ENCODE data around the gene PKIB.

Gene PKIB

DNA sequence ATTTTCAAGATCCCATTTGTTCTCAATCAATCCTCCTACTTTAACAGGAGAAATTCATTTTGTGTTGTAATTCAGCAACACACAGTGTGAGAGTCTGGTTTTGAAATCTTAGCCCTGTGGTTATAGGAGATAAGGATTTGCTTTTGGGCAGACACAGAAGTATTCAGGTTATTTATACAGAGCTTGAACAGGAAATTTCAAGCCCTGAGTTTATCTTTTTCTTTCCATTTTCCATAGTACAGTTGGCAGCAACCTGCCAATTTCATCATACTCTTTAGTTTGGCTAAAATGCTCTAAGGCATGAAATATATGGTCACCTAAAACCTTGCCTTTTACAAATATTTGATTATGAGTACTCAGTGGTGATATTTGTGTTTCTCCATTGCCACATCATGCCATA, 41.4 kb downstream of the PKIB start:
- TF ChIP-seq Cebpa-rat (IDR thresholded peaks at IDR 0.05), result no peak
- no peaks in the 10 kb centered on the region for H4K20me1 ChIP-seq
- H3K27ac ChIP-seq, result no peak overlapping the region
- H3K4me1 ChIP-seq, result no peaks in the 10 kb centered on the region
- no peaks in the 10 kb centered on the region for H3K27me3 ChIP-seq
- no peak overlapping the region for H3K4me2 ChIP-seq
- H3K9ac ChIP-seq, result no peak overlapping the region
- no peaks in the 10 kb centered on the region for H3K36me3 ChIP-seq
- no peaks in the 10 kb centered on the region for H3K9me3 ChIP-seq (replicated peaks in 1 of 11)
- no peak overlapping the region for H3K4me3 ChIP-seq

DNA sequence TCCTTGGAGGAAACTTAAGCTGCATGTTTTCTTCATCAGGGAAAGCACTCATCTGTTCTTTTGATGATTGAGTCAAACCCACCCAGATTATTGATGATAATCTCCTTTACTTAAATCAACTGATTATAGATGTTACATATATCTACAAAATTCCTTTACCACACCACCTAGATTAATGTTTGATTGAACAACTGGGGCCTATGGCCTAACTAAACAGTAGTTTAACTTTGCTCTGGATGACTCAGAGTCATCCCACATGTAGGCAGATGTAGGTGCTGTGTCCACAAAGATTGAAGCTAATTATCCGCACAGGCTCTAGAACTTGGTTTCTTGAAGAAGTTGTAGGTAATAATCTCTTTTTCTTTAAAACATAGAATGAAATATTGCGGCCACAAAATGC, 42.2 kb downstream of the PKIB start:
- Histone ChIP-seq H3K27me3 (no peaks in the 10 kb centered on the region), H3K9ac (no peak overlapping the region), H3K4me3 (no peak overlapping the region), H3K27ac (no peak overlapping the region), H3K9me3 (replicated peaks in 1 of 11) (no peaks in the 10 kb centered on the region), H3K4me1 (no peaks in the 10 kb centered on the region), H4K20me1 (no peaks in the 10 kb centered on the region), H3K4me2 (no peak overlapping the region), H3K36me3 (no peaks in the 10 kb centered on the region)
- no peak for TF ChIP-seq Cebpa-rat (IDR thresholded peaks at IDR 0.05)

DNA sequence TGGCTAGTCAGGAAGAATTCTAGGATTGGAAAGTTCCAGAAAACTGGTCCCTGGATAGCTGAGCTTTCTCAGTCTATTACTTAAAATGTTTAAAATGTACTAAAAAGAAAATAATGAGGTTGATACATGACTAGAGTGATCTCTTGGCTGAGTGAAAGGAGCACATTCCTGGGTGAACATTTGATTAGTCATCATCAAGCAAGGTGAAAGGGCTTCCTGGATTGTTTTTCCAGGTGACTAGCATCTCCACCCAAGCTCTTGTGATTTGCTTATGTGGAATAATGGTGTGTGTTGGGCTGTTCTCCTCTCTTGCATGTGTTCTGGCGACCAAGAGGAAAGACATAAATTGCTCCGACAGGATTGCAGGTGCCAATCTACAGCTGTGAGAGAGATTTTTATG, 42.9 kb downstream of the PKIB start:
- no peaks in the 10 kb centered on the region for H3K27me3 ChIP-seq

DNA sequence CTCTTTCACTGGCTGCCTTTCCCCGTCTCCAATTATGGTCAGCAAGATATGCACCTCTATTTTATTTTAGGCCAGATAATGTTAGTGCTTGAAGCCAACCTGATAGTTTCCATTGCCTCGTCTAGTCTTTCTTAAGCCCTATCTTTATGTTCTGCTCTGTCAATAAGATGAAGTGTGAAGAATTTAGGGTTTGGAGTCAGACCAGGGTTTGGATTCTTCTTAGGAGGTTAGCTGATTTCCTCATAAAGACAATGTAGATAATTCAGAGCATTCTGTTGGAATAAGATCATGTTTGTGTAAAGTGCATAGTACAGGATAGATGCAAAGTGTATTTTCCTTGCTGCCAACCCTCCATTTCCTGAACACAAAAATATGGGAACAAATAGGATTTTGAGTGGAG, 43.8 kb downstream of the PKIB start:
- Histone ChIP-seq H3K9ac (no peak overlapping the region), H3K36me3 (no peaks in the 10 kb centered on the region), H3K9me3 (replicated peaks in 1 of 11) (no peaks in the 10 kb centered on the region), H3K4me3 (no peak overlapping the region), H3K27ac (no peak overlapping the region), H3K27me3 (no peaks in the 10 kb centered on the region), H3K4me1 (no peaks in the 10 kb centered on the region), H4K20me1 (no peaks in the 10 kb centered on the region), H3K4me2 (no peak overlapping the region)
- TF ChIP-seq Cebpa-rat (IDR thresholded peaks at IDR 0.05), result no peak

More for the DNA sequence above, 42.9 kb downstream of the PKIB start:
- no peak overlapping the region for H3K4me2 ChIP-seq
- H3K9ac ChIP-seq, result no peak overlapping the region
- TF ChIP-seq Cebpa-rat (IDR thresholded peaks at IDR 0.05), result no peak
- H3K4me1 ChIP-seq, result no peaks in the 10 kb centered on the region
- no peaks in the 10 kb centered on the region for H3K9me3 ChIP-seq (replicated peaks in 1 of 11)
- no peaks in the 10 kb centered on the region for H4K20me1 ChIP-seq
- H3K27ac ChIP-seq, result no peak overlapping the region
- H3K4me3 ChIP-seq, result no peak overlapping the region
- no peaks in the 10 kb centered on the region for H3K36me3 ChIP-seq

DNA sequence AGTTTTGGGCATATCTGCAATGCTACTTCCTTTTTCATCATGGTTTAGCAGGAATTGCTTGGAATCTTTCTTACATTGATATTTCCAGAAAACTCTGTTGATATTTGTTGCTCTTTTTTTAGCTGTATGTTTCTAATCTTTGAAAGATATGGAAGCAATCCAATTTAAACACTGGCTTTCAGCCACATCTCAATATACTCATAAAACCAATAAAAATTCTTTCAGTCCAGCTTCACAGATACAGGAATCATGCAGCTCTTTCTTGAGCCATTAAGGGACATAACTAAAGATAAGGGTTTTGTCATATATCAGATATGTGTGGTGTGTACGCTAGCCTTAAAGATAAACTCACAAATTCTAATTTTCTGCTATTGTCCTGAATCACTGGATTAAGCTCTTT, 47.4 kb downstream of the PKIB start:
- no peak overlapping the region for H3K9ac ChIP-seq
- no peak for TF ChIP-seq Cebpa-rat (IDR thresholded peaks at IDR 0.05)
- no peak overlapping the region for H3K4me3 ChIP-seq
- H3K27ac ChIP-seq, result no peak overlapping the region
- H3K4me2 ChIP-seq, result no peak overlapping the region
- H3K9me3 ChIP-seq (replicated peaks in 1 of 11), result no peaks in the 10 kb centered on the region
- no peaks in the 10 kb centered on the region for H3K4me1 ChIP-seq
- H3K36me3 ChIP-seq, result no peaks in the 10 kb centered on the region
- no peaks in the 10 kb centered on the region for H4K20me1 ChIP-seq
- H3K27me3 ChIP-seq, result no peaks in the 10 kb centered on the region

DNA sequence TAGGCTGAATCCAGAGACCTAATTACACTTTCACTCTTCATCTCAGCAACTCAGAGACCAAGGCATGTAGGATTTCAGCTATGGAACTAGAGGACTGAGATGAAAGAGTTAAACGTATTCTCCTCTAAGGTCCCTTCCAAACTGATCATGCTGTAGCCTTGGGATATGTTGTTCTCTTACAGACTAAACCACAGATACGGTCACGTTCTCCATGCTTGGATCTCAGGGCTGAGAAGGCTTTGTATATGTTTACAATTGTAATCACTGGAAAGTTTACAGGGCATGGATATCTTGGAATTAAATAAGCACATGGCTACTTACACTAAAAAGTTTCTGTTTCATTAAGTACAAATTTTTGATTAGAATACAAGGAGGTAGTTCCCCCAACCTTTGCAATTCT, 50.1 kb downstream of the PKIB start:
- Histone ChIP-seq H4K20me1 (no peaks in the 10 kb centered on the region), H3K4me3 (no peak overlapping the region), H3K4me1 (no peaks in the 10 kb centered on the region), H3K27me3 (no peaks in the 10 kb centered on the region), H3K9me3 (replicated peaks in 1 of 11) (no peaks in the 10 kb centered on the region), H3K36me3 (no peaks in the 10 kb centered on the region), H3K4me2 (no peak overlapping the region), H3K9ac (no peak overlapping the region), H3K27ac (no peak overlapping the region)
- TF ChIP-seq Cebpa-rat (IDR thresholded peaks at IDR 0.05), result no peak

DNA sequence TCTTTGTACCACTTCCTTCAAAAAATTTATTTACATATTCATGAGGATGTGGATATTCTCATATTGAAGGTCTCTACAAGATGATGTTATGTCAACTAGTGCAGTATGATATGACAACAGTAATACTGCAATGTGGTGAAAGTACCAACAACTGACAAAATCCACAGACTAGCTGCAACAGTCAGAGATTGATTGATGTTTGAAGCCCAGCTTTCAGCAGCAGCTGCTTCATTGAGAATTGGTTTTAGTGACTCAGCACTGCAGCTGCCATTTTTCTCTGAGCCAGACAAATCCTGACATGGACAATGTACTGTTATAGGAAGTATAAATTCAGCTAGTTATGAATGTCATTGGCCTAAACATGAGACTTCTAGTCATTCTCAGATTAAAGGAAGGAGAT, 53.8 kb downstream of the PKIB start:
- TF ChIP-seq Cebpa-rat (IDR thresholded peaks at IDR 0.05), result no peak
- no peaks in the 10 kb centered on the region for H3K36me3 ChIP-seq
- no peak overlapping the region for H3K27ac ChIP-seq
- no peaks in the 10 kb centered on the region for H3K4me1 ChIP-seq
- H3K27me3 ChIP-seq, result no peaks in the 10 kb centered on the region
- H3K9ac ChIP-seq, result no peak overlapping the region
- no peaks in the 10 kb centered on the region for H3K9me3 ChIP-seq (replicated peaks in 1 of 11)
- no peaks in the 10 kb centered on the region for H4K20me1 ChIP-seq
- H3K4me3 ChIP-seq, result no peak overlapping the region
- no peak overlapping the region for H3K4me2 ChIP-seq

DNA sequence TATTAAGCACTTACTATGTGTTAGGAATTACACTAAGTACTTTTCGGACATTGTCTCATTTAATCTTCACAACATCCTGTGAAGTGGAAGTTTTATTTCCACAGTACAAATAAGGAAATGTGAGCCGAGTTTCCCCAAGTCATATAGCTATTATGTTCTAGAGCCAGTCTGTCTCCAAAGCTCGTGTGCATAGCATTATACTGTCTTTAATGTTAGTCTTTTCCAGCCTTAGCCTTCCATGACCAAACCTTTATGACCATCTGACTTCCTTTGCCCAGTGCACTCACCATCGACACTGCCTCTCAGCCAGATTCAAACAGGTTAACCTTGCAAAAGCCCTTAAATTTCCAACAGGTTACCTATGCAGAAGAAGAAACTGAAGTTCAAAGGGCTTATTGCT, 55.7 kb downstream of the PKIB start:
- TF ChIP-seq Cebpa-rat (IDR thresholded peaks at IDR 0.05), result no peak
- H3K9me3 ChIP-seq (replicated peaks in 1 of 11), result no peaks in the 10 kb centered on the region
- H3K4me1 ChIP-seq, result no peaks in the 10 kb centered on the region
- no peaks in the 10 kb centered on the region for H3K27me3 ChIP-seq
- no peak overlapping the region for H3K27ac ChIP-seq
- no peak overlapping the region for H3K4me2 ChIP-seq
- no peaks in the 10 kb centered on the region for H4K20me1 ChIP-seq
- H3K9ac ChIP-seq, result no peak overlapping the region
- H3K36me3 ChIP-seq, result no peaks in the 10 kb centered on the region
- H3K4me3 ChIP-seq, result no peak overlapping the region

DNA sequence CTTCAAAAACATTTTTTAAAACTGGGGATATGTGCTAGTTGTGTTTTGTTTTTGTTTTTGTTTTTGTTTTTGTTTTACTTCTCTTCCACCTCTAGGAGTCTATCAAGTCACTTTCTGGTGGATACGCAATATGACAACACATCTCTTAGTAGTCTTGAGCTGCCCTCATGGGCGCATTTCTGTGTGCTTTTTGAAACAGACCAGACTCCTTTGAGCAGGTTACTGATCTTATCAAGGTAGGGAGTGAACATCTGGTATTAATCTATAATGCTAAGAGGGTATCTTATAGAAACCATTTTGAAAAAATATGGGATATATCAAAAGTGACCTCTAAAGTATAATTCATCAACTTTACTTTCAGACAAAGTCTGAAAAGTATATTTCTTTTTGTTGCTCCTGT, 56.2 kb downstream of the PKIB start:
- Histone ChIP-seq H3K36me3 (no peaks in the 10 kb centered on the region), H3K4me2 (no peak overlapping the region), H3K9ac (no peak overlapping the region), H3K4me1 (no peaks in the 10 kb centered on the region), H3K4me3 (no peak overlapping the region), H3K9me3 (replicated peaks in 1 of 11) (no peaks in the 10 kb centered on the region), H3K27ac (no peak overlapping the region), H3K27me3 (no peaks in the 10 kb centered on the region), H4K20me1 (no peaks in the 10 kb centered on the region)
- no peak for TF ChIP-seq Cebpa-rat (IDR thresholded peaks at IDR 0.05)

DNA sequence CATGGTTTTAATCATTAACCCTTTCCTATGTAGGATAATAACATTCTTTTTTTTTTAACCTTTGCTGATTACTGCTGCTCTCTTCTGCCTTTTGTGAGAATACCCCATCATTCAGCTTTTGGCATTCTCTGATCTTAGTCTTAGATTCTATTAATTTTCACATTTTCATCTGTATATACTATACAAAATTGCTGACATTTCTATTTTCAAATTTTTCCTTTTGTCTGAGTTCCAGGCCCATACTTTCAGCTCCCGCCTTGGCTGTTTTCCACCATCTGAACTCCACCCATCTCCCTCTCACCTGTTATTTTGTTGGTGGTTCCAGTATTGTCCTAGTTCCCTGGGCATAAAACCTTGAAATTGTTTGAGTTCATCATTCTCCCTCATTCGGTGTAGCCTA, 59.2 kb downstream of the PKIB start:
- Histone ChIP-seq H4K20me1 (peaks cover 0 to 7% (median 0%) of the 10 kb centered on the region in 11 experiments; a peak in 2 of 22 replicates), H3K27me3 (no peaks in the 10 kb centered on the region), H3K4me2 (no peak overlapping the region), H3K27ac (no peak overlapping the region), H3K36me3 (no peaks in the 10 kb centered on the region), H3K4me3 (no peak overlapping the region), H3K9ac (no peak overlapping the region), H3K9me3 (replicated peaks in 1 of 11) (no peaks in the 10 kb centered on the region), H3K4me1 (peaks cover 0 to 17% (median 9%) of the 10 kb centered on the region in 10 experiments; a peak in 11 of 20 replicates)
- no peak for TF ChIP-seq Cebpa-rat (IDR thresholded peaks at IDR 0.05)

DNA sequence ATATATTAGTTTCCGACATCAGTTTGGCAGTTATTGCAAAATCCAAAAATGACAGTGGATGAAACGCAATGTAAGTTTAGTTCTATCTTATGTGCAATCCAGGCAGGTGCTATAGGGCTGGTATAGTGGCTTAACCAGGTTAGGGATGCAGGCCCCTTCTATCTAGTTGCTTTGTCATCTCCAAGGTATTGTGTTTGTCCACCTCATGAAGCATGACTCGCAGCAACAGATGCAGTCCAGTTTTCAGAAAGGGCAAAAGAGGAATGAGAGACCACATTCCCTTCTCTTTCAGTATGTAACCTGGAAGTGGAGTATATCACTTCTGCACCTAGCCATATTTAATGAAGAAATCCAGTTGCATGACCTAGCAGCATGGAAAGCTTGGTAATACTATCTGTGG, 59.7 kb downstream of the PKIB start:
- Histone ChIP-seq H3K27me3 (no peaks in the 10 kb centered on the region), H3K9ac (no peak overlapping the region), H3K4me2 (no peak overlapping the region), H3K27ac (no peak overlapping the region), H4K20me1 (peaks cover 0 to 7% (median 0%) of the 10 kb centered on the region in 11 experiments; a peak in 2 of 22 replicates), H3K4me3 (no peak overlapping the region), H3K4me1 (peaks cover 0 to 21% (median 9%) of the 10 kb centered on the region in 10 experiments; a peak in 11 of 20 replicates), H3K36me3 (no peaks in the 10 kb centered on the region), H3K9me3 (replicated peaks in 1 of 11) (no peaks in the 10 kb centered on the region)
- no peak for TF ChIP-seq Cebpa-rat (IDR thresholded peaks at IDR 0.05)

All from BLaER1 treated with 17β-estradiol and CSF1 and Interleukin-3, amounts not matched to agents 10 nM and 100 nM (cell line).